IMR-90 (cell line): Measurements from ENCODE around the gene OR2AG2. TPM values are rescaled to one million over a fixed set of nuclear protein-coding genes. Genes with fewer than 3 reads are reported as not detected.
"Not testable (repeated sequence)": the region's sequence is repeated elsewhere in the genome, so short reads cannot be mapped to it uniquely, and the experiment has no call there.

Experiments
- ATAC-seq: fragments of 200-7000 bp; cut with Tn5 transposase; 2 replicates; pipeline ENCODE4 v1.9.1; 2020; ENCODE audit warnings: low read depth, mild to moderate bottlenecking, moderate library complexity
- BruUV-seq: library from RNA; stranded (reverse); fragments of 400-500 nt; replicated peaks from 2 replicates; lab custom pipeline; 2021; lab: Mats Ljungman, UMichigan
- CTCF ChIA-PET: fragments of 300-600 bp; formaldehyde crosslinking; extraction: SDS; loops from one replicate; lab custom pipeline; 2021; ENCODE audit warnings: antibody characterized with exemption; lab: Yijun Ruan, JAX
- POLR2A ChIA-PET: fragments of 300-600 bp; sonication (Branson Sonifier 250); formaldehyde crosslinking; loops from one replicate; lab custom pipeline; 2022; ENCODE audit warnings: antibody characterized with exemption; ENCODE audit not compliant: unreplicated experiment; lab: Charles Lee
- DNase-seq: peaks from one replicate; pipeline ENCODE4 v3.0.0; 2013
- H2AFZ ChIP-seq: replicated peaks from 2 replicates; pipeline ENCODE3; 2013; ENCODE audit warnings: low read length, mild to moderate bottlenecking; ENCODE audit not compliant: poor library complexity
- H2AK5ac ChIP-seq: 2 replicates; pipeline ENCODE4 v1.6.1; 2013; ENCODE audit warnings: low read depth, low read length, inconsistent platforms
- H2AK9ac ChIP-seq: replicated peaks from 2 replicates; pipeline ENCODE3; 2013; ENCODE audit warnings: mild to moderate bottlenecking, low read depth, low read length, moderate library complexity; ENCODE audit not compliant: poor library complexity
- H2BK120ac ChIP-seq: 2 replicates; pipeline ENCODE4 v1.6.1; 2013; ENCODE audit warnings: low read depth, low read length, inconsistent platforms
- H2BK15ac ChIP-seq: 3 replicates; pipeline ENCODE4 v1.6.1; 2013; ENCODE audit warnings: low read depth, low read length, inconsistent platforms
- H2BK20ac ChIP-seq: 2 replicates; pipeline ENCODE4 v1.6.1; 2013; ENCODE audit warnings: low read depth, mild to moderate bottlenecking, inconsistent platforms, low read length, moderate library complexity
- H2BK5ac ChIP-seq: 2 replicates; pipeline ENCODE4 v1.6.1; 2013; ENCODE audit warnings: mild to moderate bottlenecking, low read depth, low read length, inconsistent platforms; ENCODE audit not compliant: poor library complexity, severe bottlenecking
- H3K14ac ChIP-seq: replicated peaks from 2 replicates; pipeline ENCODE4 v1.6.1; 2013; ENCODE audit warnings: low read depth, low read length, inconsistent platforms
- H3K18ac ChIP-seq: 2 replicates; pipeline ENCODE4 v1.6.1; 2013; ENCODE audit warnings: low read depth, low read length, control low read depth
- H3K23ac ChIP-seq: 2 replicates; pipeline ENCODE4 v1.6.1; 2013; ENCODE audit warnings: low read depth, low read length, inconsistent platforms
- H3K27ac ChIP-seq: 2 replicates; pipeline ENCODE4 v1.5.1; 2013; ENCODE audit warnings: mild to moderate bottlenecking, control low read depth, low read length; ENCODE audit not compliant: insufficient read depth
- H3K27me3 ChIP-seq: 2 replicates; pipeline ENCODE4 v1.6.1; 2013; ENCODE audit warnings: low read length; ENCODE audit not compliant: control insufficient read depth, insufficient read depth
- H3K36me3 ChIP-seq: 2 replicates; pipeline ENCODE4 v1.6.1; 2013; ENCODE audit warnings: low read length, mixed read lengths; ENCODE audit not compliant: control insufficient read depth, insufficient read depth
- H3K4ac ChIP-seq: 2 replicates; pipeline ENCODE4 v1.6.1; 2013; ENCODE audit warnings: low read depth, low read length, inconsistent platforms
- H3K4me1 ChIP-seq: 2 replicates; pipeline ENCODE4 v1.6.1; 2013; ENCODE audit warnings: low read length, mixed read lengths; ENCODE audit not compliant: control insufficient read depth, insufficient read depth
- H3K4me2 ChIP-seq: 2 replicates; pipeline ENCODE4 v1.6.1; 2013; ENCODE audit warnings: low read depth, mild to moderate bottlenecking, control low read depth, low read length, moderate library complexity
- H3K4me3 ChIP-seq: 2 replicates; pipeline ENCODE4 v1.5.1; 2013; ENCODE audit warnings: low read depth, mild to moderate bottlenecking, control low read depth, low read length, moderate library complexity; ENCODE audit not compliant: insufficient read depth
- H3K56ac ChIP-seq: 2 replicates; pipeline ENCODE4 v1.6.1; 2013; ENCODE audit warnings: low read length, inconsistent platforms; ENCODE audit not compliant: insufficient read depth; ENCODE audit errors: extremely low read depth
- H3K79me1 ChIP-seq, 2 experiments: 2 replicates each; pipeline ENCODE4 v1.6.1; 2013; ENCODE audit warnings: low read length in 2 of 2, inconsistent platforms in 1 of 2, low read depth in 1 of 2
- H3K9ac ChIP-seq: 2 replicates; pipeline ENCODE4 v1.6.1; 2013; ENCODE audit warnings: low read depth, low read length, control low read depth
- H3K9me1 ChIP-seq: 2 replicates; pipeline ENCODE4 v1.6.1; 2013; ENCODE audit warnings: low read length, inconsistent platforms; ENCODE audit not compliant: insufficient read depth
- H3K9me3 ChIP-seq: 2 replicates; pipeline ENCODE4 v1.6.1; 2013; ENCODE audit warnings: low read length; ENCODE audit not compliant: control insufficient read depth, insufficient read depth
- H4K20me1 ChIP-seq: 2 replicates; pipeline ENCODE4 v1.6.1; 2013; ENCODE audit warnings: low read length, inconsistent platforms; ENCODE audit not compliant: insufficient read depth
- H4K5ac ChIP-seq: 2 replicates; pipeline ENCODE4 v1.6.1; 2013; ENCODE audit warnings: mild to moderate bottlenecking, low read depth, low read length, control low read depth
- H4K8ac ChIP-seq, 2 experiments: 2 replicates each; pipeline ENCODE4 v1.6.1; 2013; ENCODE audit warnings: low read depth in 2 of 2, low read length in 2 of 2, control low read depth in 1 of 2, inconsistent platforms in 1 of 2
- H4K91ac ChIP-seq: 2 replicates; pipeline ENCODE4 v1.6.1; 2013; ENCODE audit warnings: low read depth, low read length, inconsistent platforms; ENCODE audit not compliant: insufficient read depth
- BHLHE40 ChIP-seq: fragments of 150-350 bp; IDR thresholded peaks from 2 replicates; pipeline ENCODE4 v1.6.1; 2016; ENCODE audit warnings: mild to moderate bottlenecking, low read depth, low read length
- dilution Hi-C: fragments of 300-500 bp; cut with HindIII; formaldehyde crosslinking; loops from one replicate; pipeline ENCODE4 v1.14.3; 2018; ENCODE audit warnings: low sequenced_read_pairs; ENCODE audit not compliant: unreplicated experiment
- in situ Hi-C: fragments of 300-500 bp; cut with MboI; formaldehyde crosslinking; loops from 3 replicates; pipeline ENCODE4 v1.14.3; 2019; ENCODE audit warnings: low sequenced_read_pairs, inconsistent platforms, mixed read lengths
- intact Hi-C: fragments of 100-400 bp; cut with micrococcal nuclease; formaldehyde crosslinking; loops from 2 replicates; pipeline ENCODE4 v1.10.0; 2022
- polyA plus RNA-seq, 3 experiments: library from polyadenylated mRNA; depleted of rRNA; stranded (reverse); fragments of >200 nt; gene quantifications; 2 replicates each; pipeline ENCODE4 v1.2.3, GENCODE V29; 2012; ENCODE audit warnings: low replicate concordance in 1 of 3
- total RNA-seq: library from RNA; depleted of rRNA; stranded (reverse); fragments of >200 nt; gene quantifications from 2 replicates; pipeline ENCODE4 v1.2.3, GENCODE V29; 2012

Gene OR2AG2
- total and polyA plus RNA-seq, 2 of the 4 experiments (the other 2 are of a cell fraction) = 0.22 to 0.54 TPM

- no peak for TF ChIP-seq BHLHE40
These were observed 40.7 kb upstream of the OR2AG2 start (continued) for GRCh38 chr11:6812390-6813005.

- H2AFZ ChIP-seq, H2AK5ac ChIP-seq, intact Hi-C loops, H2BK20ac ChIP-seq, H4K20me1 ChIP-seq, H3K27me3 ChIP-seq, H3K27ac ChIP-seq, ATAC-seq, H2BK15ac ChIP-seq, H2AK9ac ChIP-seq, H3K4me1 ChIP-seq, H3K56ac ChIP-seq, BruUV-seq, H3K4me2 ChIP-seq, H2BK5ac ChIP-seq, H3K14ac ChIP-seq, H2BK120ac ChIP-seq, H3K18ac ChIP-seq, H4K91ac ChIP-seq, H3K9ac ChIP-seq, H3K36me3 ChIP-seq, POLR2A ChIA-PET, H3K9me1 ChIP-seq, H3K79me1 ChIP-seq, dilution Hi-C loops, DNase-seq, H4K5ac ChIP-seq, H3K4ac ChIP-seq, H3K23ac ChIP-seq, H3K4me3 ChIP-seq, H4K8ac ChIP-seq, H3K9me3 ChIP-seq: not testable (repeated sequence)
- in situ Hi-C loops = loop anchor here (25.0 kb wide), 1 partner anchor 636 kb away; no protein-coding TSS in a partner anchor
- CTCF ChIA-PET = interaction anchor here (1.0 kb wide), 1 partner anchor 10 kb away, joined by 5 read pairs; no protein-coding TSS in a partner anchor
These were observed 29.3 kb upstream of the OR2AG2 start for GRCh38 chr11:6801075-6801474.
